HG03469 (cell line): ENCODE data around the gene LRP5.
"Not testable (repeated sequence)": the region's sequence is repeated elsewhere in the genome, so short reads cannot be mapped to it uniquely, and the experiment has no call there.

Experiments used
- ATAC-seq: cut with Tn5 transposase; IDR thresholded peaks from one replicate; pipeline ENCODE4 v1.9.1; 2021; ENCODE audit warnings: mild to moderate bottlenecking, moderate library complexity, moderate number of reproducible peaks; ENCODE audit not compliant: unreplicated experiment

Gene LRP5

GRCh38 chr11:68414496-68415221 lies 102.3 kb downstream of the LRP5 start:
- no peak for ATAC-seq

- no peak for ATAC-seq
Observed at GRCh38 chr11:68416070-68416578, 103.7 kb downstream of the LRP5 start.

- no peak for ATAC-seq
Observed at GRCh38 chr11:68418648-68419047, 106.3 kb downstream of the LRP5 start.

GRCh38 chr11:68420171-68420570 lies 107.8 kb downstream of the LRP5 start:
- ATAC-seq, result no peak

GRCh38 chr11:68423481-68423880 lies 111.1 kb downstream of the LRP5 start:
- ATAC-seq, result no peak

GRCh38 chr11:68424101-68424632 lies 111.8 kb downstream of the LRP5 start:
- no peak for ATAC-seq

GRCh38 chr11:68424981-68425865 lies 112.8 kb downstream of the LRP5 start:
- no peak for ATAC-seq

GRCh38 chr11:68425866-68426380 lies 113.5 kb downstream of the LRP5 start:
- ATAC-seq, result no peak

GRCh38 chr11:68429661-68430060 lies 117.3 kb downstream of the LRP5 start:
- ATAC-seq, result no peak

- ATAC-seq, result no peak
Observed at GRCh38 chr11:68430384-68430783, 118.0 kb downstream of the LRP5 start.

GRCh38 chr11:68430801-68431200 lies 118.4 kb downstream of the LRP5 start:
- no peak for ATAC-seq

- ATAC-seq, result no peak
Observed at GRCh38 chr11:68431984-68432645, 119.7 kb downstream of the LRP5 start.

- ATAC-seq, result no peak
Observed at GRCh38 chr11:68432874-68433273, 120.5 kb downstream of the LRP5 start.

- no peak for ATAC-seq
Observed at GRCh38 chr11:68433541-68433940, 121.2 kb downstream of the LRP5 start.

- not testable (repeated sequence) for ATAC-seq
Observed at GRCh38 chr11:68434159-68434558, 121.8 kb downstream of the LRP5 start.

- ATAC-seq, result no peak
Observed at GRCh38 chr11:68436162-68436888, 123.9 kb downstream of the LRP5 start.

- ATAC-seq, result no peak
Observed at GRCh38 chr11:68436985-68437926, 124.9 kb downstream of the LRP5 start.

- ATAC-seq, result no peak
Observed at GRCh38 chr11:68437927-68438657, 125.7 kb downstream of the LRP5 start.
